ENCODE data around the gene NUDT16L1. TPM values are rescaled to one million over a fixed set of nuclear protein-coding genes. Genes with fewer than 3 reads are reported as not detected.

NUDT16L1 gene
- total and polyA plus RNA-seq, 2 of the 13 experiments (the other 11 are each of a cell fraction or from before 2014, with no cell fraction given): 28.0 to 40.5 TPM

- TF ChIP-seq ZBTB40 (IDR thresholded peaks at IDR 0.05): no peak
- no peak for TF ChIP-seq ZBTB40 (CRISPR knock-in tag; IDR thresholded peaks at IDR 0.05)
- no peak for TF ChIP-seq NAIF1 (CRISPR knock-in tag; IDR thresholded peaks at IDR 0.05; ENCODE audit: borderline replicate concordance)
- peak; percentile 48; the same call in 1 of the 2 replicates for TF ChIP-seq IRF2 (CRISPR knock-in tag; IDR thresholded peaks at IDR 0.05)
- TF ChIP-seq PPARG (CRISPR knock-in tag; conservative IDR thresholded peaks at IDR 0.05): no peak
- TF ChIP-seq EEA1 (CRISPR knock-in tag; IDR thresholded peaks at IDR 0.05; ENCODE audit: borderline replicate concordance): 0 out of 2 replicates have a peak, but pooled peaks have one; percentile 32
- peak; percentile 81 for TF ChIP-seq NFYB (CRISPR knock-in tag; IDR thresholded peaks at IDR 0.05)
- peak; percentile 91 for TF ChIP-seq HES4 (CRISPR knock-in tag; IDR thresholded peaks at IDR 0.05; ENCODE audit: borderline replicate concordance)
- TF ChIP-seq, protein P1, sequence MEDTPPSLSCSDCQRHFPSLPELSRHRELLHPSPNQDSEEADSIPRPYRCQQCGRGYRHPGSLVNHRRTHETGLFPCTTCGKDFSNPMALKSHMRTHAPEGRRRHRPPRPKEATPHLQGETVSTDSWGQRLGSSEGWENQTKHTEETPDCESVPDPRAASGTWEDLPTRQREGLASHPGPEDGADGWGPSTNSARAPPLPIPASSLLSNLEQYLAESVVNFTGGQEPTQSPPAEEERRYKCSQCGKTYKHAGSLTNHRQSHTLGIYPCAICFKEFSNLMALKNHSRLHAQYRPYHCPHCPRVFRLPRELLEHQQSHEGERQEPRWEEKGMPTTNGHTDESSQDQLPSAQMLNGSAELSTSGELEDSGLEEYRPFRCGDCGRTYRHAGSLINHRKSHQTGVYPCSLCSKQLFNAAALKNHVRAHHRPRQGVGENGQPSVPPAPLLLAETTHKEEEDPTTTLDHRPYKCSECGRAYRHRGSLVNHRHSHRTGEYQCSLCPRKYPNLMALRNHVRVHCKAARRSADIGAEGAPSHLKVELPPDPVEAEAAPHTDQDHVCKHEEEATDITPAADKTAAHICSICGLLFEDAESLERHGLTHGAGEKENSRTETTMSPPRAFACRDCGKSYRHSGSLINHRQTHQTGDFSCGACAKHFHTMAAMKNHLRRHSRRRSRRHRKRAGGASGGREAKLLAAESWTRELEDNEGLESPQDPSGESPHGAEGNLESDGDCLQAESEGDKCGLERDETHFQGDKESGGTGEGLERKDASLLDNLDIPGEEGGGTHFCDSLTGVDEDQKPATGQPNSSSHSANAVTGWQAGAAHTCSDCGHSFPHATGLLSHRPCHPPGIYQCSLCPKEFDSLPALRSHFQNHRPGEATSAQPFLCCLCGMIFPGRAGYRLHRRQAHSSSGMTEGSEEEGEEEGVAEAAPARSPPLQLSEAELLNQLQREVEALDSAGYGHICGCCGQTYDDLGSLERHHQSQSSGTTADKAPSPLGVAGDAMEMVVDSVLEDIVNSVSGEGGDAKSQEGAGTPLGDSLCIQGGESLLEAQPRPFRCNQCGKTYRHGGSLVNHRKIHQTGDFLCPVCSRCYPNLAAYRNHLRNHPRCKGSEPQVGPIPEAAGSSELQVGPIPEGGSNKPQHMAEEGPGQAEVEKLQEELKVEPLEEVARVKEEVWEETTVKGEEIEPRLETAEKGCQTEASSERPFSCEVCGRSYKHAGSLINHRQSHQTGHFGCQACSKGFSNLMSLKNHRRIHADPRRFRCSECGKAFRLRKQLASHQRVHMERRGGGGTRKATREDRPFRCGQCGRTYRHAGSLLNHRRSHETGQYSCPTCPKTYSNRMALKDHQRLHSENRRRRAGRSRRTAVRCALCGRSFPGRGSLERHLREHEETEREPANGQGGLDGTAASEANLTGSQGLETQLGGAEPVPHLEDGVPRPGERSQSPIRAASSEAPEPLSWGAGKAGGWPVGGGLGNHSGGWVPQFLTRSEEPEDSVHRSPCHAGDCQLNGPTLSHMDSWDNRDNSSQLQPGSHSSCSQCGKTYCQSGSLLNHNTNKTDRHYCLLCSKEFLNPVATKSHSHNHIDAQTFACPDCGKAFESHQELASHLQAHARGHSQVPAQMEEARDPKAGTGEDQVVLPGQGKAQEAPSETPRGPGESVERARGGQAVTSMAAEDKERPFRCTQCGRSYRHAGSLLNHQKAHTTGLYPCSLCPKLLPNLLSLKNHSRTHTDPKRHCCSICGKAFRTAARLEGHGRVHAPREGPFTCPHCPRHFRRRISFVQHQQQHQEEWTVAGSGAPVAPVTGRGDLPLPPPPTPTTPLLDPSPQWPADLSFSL (CRISPR knock-in tag; IDR thresholded peaks at IDR 0.05): no peak
- no peak for TF ChIP-seq ZNF772 (CRISPR knock-in tag; IDR thresholded peaks at IDR 0.05)
- no peak for TF ChIP-seq ZNF747 (CRISPR knock-in tag; IDR thresholded peaks at IDR 0.05; ENCODE audit: borderline replicate concordance)
Observed at GRCh38 chr16:4693296-4693955, at the start of gene NUDT16L1 (continued).

Measured in HepG2 (cell line).